GM19328 (cell line): ENCODE data around the gene KRTAP21-1.
"Not testable (repeated sequence)": the region's sequence is repeated elsewhere in the genome, so short reads cannot be mapped to it uniquely, and the experiment has no call there.

ENCODE experiments used
- ATAC-seq: cut with Tn5 transposase; IDR thresholded peaks from one replicate; pipeline ENCODE4 v1.9.1; 2021; ENCODE audit warnings: mild to moderate bottlenecking, moderate library complexity; ENCODE audit not compliant: unreplicated experiment

KRTAP21-1 gene

DNA sequence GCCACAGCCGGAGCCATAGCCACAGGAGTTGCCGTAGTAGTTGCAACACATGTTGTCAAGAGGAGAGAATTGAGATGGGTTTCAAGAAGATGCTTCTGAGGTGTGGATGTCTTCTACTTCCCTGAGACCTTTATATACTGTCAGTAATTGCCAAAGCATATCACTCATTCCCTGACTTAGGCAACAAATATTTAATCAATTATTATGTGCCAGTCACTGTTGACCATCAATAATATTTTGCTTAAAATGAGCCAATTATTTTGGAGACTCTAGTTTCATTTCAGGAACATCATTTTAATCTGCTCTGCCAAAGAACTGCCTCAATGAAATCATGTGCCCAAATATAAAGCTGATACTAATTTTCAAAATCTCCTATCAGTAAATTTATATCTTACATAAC, at the start of gene KRTAP21-1:
KRTAP21-1 (minus strand) TSS at position 101 of the 400 bp plus-strand sequence; CDS start at position 51, 50 bp downstream.
- ATAC-seq = not testable (repeated sequence)

DNA sequence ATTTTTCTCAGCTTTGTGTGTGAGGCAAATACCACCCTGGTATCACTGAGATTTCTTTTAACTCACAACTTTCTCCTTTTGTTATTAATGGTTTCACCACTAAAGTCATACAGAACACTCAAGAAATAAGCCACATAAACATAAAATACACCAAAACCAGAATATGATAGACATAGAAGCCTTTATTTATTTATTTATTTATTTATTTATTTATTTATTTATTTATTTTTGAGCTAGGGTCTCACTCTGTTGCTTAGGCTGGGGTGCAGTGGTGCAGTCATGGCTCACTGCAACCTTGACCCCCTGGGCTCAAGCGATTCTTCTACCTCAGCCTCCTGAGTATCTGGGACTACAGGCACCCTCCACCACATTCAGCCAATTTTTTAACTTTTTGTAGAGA, 45.4 kb upstream of the KRTAP21-1 start:
- ATAC-seq = no peak

DNA sequence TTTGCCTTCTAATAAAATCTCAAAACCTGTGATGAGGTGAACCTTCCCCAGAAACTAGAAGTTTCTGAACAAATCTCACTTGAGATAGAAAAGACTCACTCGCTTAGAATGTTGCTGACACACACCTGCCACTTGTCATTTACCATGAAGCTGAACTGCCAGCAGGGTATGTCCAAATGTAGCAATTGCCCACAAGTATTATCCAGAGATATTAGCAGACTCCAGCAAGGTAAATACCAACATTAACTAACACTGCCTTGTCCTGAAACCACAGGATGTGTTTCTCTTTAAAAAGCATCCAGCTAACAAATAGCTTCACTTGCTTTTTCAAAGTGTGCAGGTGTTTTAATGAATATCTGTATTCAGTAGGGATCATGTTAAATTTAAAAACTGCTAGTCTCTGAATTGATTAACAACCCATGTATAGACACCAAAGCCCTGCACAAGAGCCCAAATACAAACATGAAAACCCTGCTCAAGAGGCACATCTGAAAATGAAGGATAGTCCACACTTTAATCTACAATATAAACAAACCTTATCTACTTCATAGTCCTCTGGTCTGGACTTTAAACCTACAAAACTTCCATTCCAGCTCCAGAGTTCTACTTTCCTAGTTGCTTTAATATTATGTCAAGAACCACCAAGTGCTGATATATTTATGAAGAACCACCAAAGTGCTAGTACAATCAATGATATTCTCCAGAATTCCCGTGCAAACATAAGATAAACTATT, 38.5 kb upstream of the KRTAP21-1 start:
- ATAC-seq = no peak

DNA sequence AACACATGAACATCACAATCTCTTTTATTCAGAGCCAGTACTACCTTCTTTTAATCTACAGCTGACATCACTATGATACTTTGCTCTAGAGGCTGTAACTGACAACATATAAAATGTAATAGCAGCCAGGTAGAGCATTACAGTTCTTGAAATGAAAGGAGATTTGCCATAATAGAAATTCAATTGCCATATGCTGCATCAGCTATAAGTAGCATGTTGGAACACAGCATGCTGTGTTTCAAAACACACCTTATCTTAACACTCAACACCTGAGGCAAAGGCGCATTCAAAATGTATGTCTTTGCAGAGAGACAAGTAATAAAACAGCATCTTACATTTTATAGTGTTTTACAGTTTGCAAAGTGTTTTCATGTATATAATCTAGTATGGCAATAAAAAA, 24.0 kb upstream of the KRTAP21-1 start:
- no peak for ATAC-seq

DNA sequence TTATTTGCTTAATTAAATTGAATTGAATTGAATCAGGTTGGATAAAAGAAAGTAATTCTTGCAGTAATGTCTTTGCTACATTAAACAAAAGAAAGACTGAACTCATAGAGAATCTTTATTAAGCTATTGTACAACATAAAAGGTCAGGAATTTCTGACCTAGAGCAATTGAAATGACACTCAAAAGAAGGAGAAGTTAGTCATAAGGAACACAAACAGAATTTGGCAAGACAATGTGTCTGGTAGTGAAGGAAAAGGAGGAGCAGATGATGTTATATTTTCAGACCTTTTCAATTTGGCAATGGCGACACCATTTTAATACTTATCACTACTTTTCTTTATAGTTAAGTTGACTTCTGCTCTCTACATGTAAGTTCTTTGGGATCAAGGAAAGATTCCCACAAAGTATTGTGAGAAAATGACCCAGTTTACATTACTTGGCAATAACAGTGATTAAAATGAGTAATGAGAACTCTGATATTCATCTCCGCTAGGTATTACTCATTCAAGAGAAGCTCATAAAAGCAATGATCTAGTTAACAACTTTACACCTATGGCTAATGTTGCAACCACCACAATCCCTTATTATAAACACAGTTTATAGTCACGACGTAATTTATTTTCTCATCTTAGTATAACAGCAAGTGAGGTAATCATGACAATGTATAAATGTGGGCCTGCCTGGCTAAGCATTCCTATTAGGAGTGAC, 14.7 kb upstream of the KRTAP21-1 start:
- ATAC-seq = no peak

DNA sequence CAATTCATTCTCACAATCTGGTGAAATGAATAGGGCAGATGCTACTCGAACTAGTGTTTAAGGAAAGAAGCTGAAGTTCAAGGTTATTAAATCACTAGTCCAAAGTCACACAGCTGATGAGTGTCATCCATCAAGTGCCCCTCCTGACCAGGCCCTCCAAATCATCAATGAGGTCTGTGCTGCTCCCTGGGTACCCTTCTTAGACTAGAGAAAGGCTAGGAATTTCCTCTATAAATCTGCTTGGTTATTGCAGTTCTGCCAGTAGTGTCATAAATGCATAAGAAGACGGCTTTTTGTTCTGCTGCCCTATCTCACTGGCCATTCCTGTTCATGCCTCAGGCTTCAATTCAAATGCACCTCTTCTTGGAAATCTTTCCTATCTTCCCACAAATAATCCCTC, 5.5 kb upstream of the KRTAP21-1 start:
- no peak for ATAC-seq

DNA sequence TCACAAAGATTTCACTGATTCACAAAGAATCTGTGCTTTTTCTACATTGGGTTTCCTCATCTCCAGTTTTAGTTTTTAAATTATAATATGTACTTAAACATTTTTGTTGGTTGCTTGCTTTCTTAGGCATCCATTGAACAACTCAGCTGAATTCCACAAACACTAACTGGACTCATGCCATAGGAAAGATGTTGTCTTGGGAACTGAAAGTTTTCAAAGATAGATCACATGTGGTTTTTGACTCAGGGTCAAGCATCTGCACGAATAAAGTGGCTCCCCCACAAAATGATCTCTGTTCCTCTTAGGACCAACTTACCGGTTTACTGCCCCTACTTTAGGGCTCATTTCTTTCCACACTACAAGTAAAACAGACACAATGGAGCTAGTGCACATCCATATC, 3.1 kb upstream of the KRTAP21-1 start:
- no peak for ATAC-seq

DNA sequence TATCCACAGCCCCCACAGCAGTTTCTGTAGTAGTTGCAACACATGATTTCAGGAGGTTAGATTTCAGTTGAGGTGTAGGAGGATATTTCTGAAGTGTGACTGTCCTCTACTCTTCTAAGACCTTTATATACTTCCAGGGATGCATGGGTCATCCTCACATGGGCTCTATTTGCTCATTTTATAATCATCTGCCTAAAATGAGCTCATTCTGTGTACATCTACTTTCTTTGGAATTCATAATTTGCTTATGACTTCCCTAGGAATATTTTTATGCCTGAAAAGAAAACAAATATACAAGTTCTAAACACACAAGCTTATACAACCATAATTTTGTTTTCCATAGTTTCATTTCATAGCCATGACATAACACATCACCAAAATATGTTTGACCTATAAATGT, 8.1 kb downstream of the KRTAP21-1 start, which contains the start of gene KRTAP21-2:
KRTAP21-2 (minus strand) TSS at position 101 of the 400 bp plus-strand sequence; CDS start at position 44, 57 bp downstream.
- no peak for ATAC-seq

DNA sequence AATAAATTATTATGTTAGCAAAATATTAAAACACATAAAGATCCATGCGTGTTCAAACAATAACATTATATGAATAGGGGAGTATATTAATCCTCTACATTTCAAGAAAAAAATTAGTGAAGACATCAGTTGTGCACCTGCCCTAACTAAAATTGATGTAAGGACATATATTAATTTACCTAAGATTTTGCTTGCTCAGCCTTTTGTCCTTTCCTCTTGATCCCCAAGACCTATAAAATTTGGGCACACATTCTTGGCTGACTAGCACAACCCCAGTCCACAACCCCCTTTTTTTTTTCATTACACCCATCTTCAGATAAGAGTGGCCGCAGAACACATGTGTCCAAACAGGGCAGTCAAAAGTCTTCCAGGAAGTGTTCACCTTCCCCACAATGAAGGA, 14.8 kb downstream of the KRTAP21-1 start:
- ATAC-seq = no peak

DNA sequence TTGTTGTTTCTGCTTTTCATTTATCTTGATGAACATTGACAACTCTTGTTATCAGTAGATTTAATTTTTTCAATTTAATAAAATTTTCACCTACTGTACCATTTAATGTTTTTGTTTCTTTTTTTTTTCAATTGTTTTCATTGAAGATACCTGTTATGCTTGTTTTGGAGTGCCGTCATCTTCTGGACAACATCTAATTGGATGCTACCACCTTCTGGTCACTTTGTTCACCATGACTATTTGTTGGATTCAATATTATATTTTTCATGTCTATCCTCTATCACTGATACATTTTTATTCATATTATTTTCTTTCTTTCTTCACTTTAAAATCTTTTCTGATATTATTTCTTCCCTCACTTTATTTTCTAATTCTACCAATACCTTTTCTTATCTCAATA, 22.2 kb downstream of the KRTAP21-1 start:
- no peak for ATAC-seq

DNA sequence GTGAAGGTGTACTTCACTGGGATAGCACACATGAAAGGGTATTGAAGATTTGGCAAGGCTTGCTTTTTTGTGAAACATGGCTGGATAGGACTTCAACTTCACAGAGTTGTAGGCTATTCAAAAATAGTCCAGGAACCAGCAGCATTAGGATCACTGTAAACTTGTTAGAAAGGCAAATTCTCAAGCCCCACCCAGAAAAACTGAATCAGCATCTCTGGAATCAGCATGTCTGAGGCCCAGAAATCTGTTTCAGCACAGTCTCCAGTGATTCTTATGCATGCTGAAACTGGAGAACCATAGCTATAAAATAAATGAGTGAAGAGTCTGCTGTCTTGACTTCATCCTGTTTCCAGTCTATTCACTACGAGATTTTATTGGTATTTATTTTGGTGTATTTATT, 28.5 kb downstream of the KRTAP21-1 start:
- ATAC-seq = no peak

DNA sequence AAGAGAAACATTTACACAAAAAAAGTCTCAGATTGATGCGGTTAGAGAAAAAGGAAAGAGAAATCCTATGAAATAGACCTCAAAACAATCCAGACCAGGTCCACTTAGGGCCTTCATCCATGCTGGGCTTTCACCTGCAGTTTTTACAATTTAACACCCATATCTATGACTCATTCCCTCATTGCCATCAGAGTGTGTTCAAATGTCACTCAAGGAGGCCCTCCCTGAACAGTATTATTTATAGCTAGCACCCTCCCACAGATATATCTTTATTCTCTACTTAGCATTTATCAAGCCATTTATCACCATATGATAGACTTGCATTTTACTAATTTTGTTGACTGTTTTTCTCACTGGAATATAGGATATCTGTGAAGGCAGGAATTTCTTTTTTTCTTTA, 35.8 kb downstream of the KRTAP21-1 start:
- ATAC-seq = no peak

DNA sequence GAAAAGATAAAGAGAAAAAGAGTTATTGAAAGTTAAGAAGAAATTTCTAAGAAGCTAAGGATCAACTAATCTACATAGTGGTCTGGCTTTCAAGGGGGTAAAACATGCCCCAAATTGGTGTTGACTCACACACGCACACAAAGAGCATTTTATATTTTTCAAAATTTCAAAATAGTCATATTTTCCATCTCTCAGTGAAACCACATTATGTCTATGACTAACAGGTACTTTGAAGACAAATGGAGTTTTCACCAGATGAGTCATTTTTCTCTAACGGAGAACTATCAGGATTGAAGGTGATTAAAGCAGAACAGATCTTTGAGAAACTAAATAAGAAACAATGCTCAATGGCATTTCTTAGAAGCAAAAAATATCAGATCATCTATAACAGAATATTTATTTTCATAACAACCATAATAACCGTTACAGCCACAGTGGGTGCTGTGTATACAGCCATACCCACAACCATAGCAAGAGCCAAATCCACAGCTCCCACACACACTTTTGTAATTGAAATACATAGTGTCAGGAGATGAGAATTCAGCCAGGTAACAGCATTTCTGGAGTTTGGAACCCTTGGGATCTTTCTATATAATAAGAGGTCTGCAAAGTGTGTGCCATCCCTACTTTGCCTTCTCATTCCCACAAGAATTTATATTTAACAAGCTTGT, 36.9 kb downstream of the KRTAP21-1 start, which contains the start of gene KRTAP21-3:
KRTAP21-3 (minus strand) TSS at position 539 of the 671 bp plus-strand sequence; CDS start at position 521, 18 bp downstream.
- ATAC-seq = no peak

DNA sequence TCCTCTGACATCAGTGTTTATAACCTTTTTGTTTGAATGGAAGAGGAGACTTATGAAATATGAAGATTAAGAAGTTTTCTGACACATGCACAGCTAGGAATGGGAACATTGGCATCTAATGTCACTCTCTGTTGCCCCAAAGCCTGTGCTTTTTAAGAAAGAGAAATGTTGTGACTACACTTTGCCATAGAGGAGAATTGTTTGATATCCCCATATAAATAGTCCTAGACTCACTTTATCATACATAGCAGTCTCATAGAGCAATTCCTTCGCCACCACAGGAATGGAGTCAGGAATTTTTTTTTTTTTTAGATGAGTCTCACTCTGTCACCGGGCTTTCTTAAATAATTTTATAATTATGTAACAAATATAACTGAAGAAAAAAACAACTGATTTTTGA, 38.1 kb downstream of the KRTAP21-1 start:
- no peak for ATAC-seq

DNA sequence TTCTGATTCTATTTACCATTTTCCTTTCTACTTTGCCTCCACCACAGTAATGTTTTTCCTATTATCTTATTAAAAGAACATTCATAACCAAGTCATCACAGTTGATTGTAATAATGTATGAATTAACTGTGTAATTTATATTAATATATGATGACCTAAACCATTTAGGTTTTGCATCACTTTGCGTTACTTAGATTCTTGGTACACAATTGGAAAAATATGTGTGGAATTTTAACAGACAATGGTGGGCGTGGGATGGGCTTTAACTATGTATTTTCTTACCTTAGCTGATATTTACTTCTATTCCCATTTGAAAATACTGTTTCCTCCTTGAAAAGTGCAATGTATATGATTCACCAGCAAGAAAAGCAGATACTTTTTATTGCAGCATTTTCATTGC, 40.3 kb downstream of the KRTAP21-1 start:
- ATAC-seq = no peak

DNA sequence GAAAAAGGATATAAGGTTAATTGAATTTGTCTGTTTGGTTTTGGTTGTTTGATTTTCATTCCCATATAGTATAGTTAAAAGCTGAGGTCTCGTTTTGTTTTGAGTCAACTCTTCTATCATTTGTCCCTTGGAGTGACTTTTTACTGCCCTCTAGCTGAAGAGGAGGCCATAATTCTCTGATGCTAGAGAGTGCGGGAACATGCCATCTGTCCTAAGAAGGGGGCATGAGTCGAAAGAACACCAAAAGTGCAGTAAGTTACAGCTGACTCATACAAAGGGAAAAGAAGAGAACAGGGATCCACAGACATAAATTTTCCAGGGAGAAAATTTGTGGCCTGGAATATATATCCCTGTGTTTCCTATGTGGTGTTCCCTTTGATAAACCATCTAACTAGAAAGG, 40.8 kb downstream of the KRTAP21-1 start:
- ATAC-seq = no peak

DNA sequence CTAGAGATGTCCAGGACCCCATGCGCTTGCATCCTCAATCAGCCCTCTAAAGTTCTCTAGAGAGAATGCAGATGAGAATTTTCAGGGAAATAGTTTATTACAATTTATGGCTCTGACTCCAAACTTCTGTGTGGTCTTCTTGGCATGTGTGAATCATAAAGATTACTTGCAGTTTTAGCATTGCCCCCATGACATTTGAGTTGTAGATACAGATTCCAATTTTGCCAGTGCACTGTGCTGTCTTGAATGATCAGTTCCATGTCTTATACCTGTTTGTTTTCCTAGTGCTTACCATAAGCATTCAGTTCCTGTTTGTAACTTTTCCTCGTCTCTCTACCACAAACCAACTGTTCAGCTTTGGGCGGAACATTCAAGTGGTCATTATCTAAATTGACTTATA, 41.5 kb downstream of the KRTAP21-1 start:
- no peak for ATAC-seq

DNA sequence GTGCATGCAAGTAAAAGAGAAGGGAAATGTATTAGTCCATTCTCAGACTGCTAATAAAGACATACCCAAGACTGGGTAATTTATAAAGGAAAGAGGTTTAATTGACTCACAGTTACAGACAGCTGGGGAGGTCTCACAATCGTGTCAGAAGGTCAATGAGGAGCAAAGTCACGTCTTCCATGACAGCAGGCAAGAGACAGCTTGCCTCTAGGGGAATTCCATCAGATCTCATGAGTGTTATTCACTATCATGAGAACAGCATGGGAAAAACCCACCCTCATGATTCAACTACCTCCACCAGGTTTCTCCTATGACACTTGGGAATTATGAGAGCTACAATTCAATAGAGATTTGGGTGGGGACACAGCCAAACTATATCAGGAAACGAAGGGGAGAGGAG, 44.7 kb downstream of the KRTAP21-1 start:
- no peak for ATAC-seq

DNA sequence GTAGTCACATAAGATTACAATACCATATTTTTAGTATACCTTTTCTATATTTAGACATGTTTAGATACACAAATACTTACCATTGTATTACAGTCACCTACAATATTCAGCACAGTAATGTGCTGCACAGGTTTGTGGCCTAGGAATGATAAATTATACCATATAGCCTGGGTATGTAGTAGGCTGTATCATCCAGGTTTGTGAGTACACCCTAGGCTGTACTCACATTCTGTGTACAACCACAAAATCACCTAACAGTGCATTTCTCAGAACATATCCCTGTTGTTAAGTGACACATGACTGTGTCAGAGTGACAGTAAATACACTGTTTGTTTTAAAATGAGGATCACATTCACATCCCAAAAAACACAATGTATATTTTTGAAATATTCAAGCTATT, 47.8 kb downstream of the KRTAP21-1 start:
- ATAC-seq = no peak
